ENCODE data around the gene LMTK3. TPM values are rescaled to one million over a fixed set of nuclear protein-coding genes. Genes with fewer than 3 reads are reported as not detected.

Gene LMTK3
- total RNA-seq, 4 donors from 2014 or later = 0.28 to 0.52 TPM; not detected in 2

- TF ChIP-seq CTCF (IDR thresholded peaks at IDR 0.05) = no peak
- no peak for TF ChIP-seq POLR2A (IDR thresholded peaks at IDR 0.05)
- no peaks in the 10 kb centered on the region for H3K9me3 ChIP-seq
- no peaks in the 10 kb centered on the region for H3K36me3 ChIP-seq
- no peaks in the 10 kb centered on the region for H3K27me3 ChIP-seq
- H3K4me1 ChIP-seq = peaks cover 0 to 6% of the 10 kb centered on the region in 2 donors
- intact Hi-C loops (cut with DNase I; ENCODE audit: low total_unique reads) = no loop called here
- H3K4me3 ChIP-seq = peak overlapping the region; percentile 91 to 98
- peak overlapping the region; percentile 93 to 98 for H3K27ac ChIP-seq
- DNase-seq = no peak
Observed at GRCh38 chr19:48469934-48470680, 41.5 kb downstream of the LMTK3 start.

DNA sequence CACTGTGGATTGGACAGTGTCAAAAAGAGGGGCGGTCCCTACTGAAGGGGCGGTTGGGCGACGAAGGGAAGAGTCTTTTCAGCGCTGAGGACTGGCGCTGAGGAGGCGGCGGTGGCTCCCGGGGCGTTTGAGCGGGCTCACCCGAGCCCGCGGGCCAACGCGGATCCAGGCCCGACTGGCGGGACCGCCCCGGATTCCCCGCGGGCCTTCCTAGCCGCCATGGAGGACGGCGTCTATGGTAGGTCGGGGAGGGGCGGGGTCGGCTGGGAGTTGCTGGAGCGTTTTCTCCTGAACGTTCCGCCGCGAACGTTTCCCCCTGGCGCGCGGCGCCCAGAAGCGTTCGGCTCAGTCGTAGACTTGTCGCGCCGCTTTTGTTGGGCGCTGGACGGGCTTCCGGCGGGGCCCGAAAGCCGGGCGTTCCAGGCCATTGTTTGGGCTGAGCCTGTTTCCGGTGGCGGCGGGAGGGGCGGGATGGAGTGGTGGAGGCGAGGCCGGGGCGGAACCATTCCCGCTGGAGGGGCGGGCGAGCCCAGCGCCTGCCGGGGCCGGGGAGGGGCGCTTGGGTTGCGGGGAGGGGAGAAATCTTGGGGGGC lies 42.2 kb downstream of the LMTK3 start, which contains the start of gene CYTH2:
Gene CYTH2 (plus strand): TSS at position 81 of the 593 bp plus-strand sequence. CDS start 139 bp downstream, at position 220.
- TF ChIP-seq POLR2A (IDR thresholded peaks at IDR 0.05) = peak; percentile 89 to 94
- TF ChIP-seq CTCF (IDR thresholded peaks at IDR 0.05) = peak in 1 of 4 experiments; percentile 14
- Histone ChIP-seq H3K27ac (peak within 1 kb of the TSS; percentile 93 to 98), H3K36me3 (no peaks in the 10 kb centered on the region), H3K4me3 (peak within 1 kb of the TSS; percentile 91 to 98), H3K27me3 (no peaks in the 10 kb centered on the region), H3K4me1 (peaks cover 0 to 6% of the 10 kb centered on the region in 2 donors), H3K9me3 (no peaks in the 10 kb centered on the region)
- peak; percentile 82 to 85 for DNase-seq
- intact Hi-C loops (cut with DNase I; ENCODE audit: low total_unique reads) = no loop called here

DNA sequence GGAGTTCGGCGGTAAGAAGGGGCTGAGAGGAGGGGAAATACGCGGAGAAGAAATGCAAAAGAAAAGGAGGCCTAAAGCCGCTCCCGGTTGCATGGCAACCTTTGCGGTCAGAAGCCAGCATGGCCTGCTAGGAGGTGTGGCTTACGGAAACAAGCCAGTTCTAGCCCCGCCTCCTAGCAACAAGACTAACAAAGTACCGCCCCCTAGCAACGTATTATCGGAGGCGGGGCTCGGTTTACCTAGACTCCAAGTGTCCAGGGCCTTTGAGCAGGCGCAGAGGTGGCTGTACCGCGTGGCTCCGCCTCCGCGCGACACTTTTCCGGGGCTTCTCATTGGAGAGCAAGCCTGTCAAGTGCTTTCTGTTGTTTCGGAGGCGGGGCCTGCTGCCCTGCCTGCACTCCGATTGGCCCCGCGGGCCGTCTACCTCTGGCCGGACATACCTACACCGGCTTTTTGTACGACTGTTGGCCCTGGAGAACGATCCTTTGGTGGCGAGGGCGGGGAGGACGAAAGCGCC lies 42.8 kb downstream of the LMTK3 start:
- H3K27ac ChIP-seq = peak overlapping the region; percentile 93 to 98
- TF ChIP-seq CTCF (IDR thresholded peaks at IDR 0.05) (no peak), POLR2A (IDR thresholded peaks at IDR 0.05) (no peak)
- no peaks in the 10 kb centered on the region for H3K36me3 ChIP-seq
- H3K9me3 ChIP-seq = no peaks in the 10 kb centered on the region
- H3K4me1 ChIP-seq = peaks cover 0 to 6% of the 10 kb centered on the region in 2 donors
- DNase-seq = peak; percentile 100
- H3K27me3 ChIP-seq = no peaks in the 10 kb centered on the region
- intact Hi-C loops (cut with DNase I; ENCODE audit: low total_unique reads) = no loop called here
- peak overlapping the region; percentile 91 to 98 for H3K4me3 ChIP-seq

GRCh38 chr19:48466561-48467325 lies 44.9 kb downstream of the LMTK3 start:
- Histone ChIP-seq H3K4me1 (peaks cover 0 to 6% of the 10 kb centered on the region in 2 donors), H3K9me3 (no peaks in the 10 kb centered on the region), H3K27ac (no peak overlapping the region), H3K4me3 (no peak overlapping the region), H3K27me3 (no peaks in the 10 kb centered on the region), H3K36me3 (no peaks in the 10 kb centered on the region)
- intact Hi-C loops (cut with DNase I; ENCODE audit: low total_unique reads) = no loop called here
- TF ChIP-seq POLR2A (IDR thresholded peaks at IDR 0.05) = no peak
- TF ChIP-seq CTCF (IDR thresholded peaks at IDR 0.05) = no peak
- DNase-seq = no peak
